Embryonic facial prominence (tissue), 1 donor: ENCODE measurements around the gene SLC22A7.

Source experiments
- DNase-seq: peaks from one replicate; pipeline ENCODE4 v3.0.0-alpha.2; 2016; ENCODE audit errors: extremely low spot score

The SLC22A7 gene

GRCh38 chr6:43283905-43284304, 14.2 kb upstream of the SLC22A7 start:
- no peak for DNase-seq

- DNase-seq = no peak
Observed at GRCh38 chr6:43284991-43285781, 12.9 kb upstream of the SLC22A7 start.

- DNase-seq = no peak
Observed at GRCh38 chr6:43285832-43286231, 12.2 kb upstream of the SLC22A7 start.

GRCh38 chr6:43286456-43286979, 11.5 kb upstream of the SLC22A7 start:
- DNase-seq = no peak

- DNase-seq = no peak
Observed at GRCh38 chr6:43286980-43287716, 10.9 kb upstream of the SLC22A7 start.

GRCh38 chr6:43287717-43288679, 10.1 kb upstream of the SLC22A7 start:
- no peak for DNase-seq

GRCh38 chr6:43290339-43290904, 7.6 kb upstream of the SLC22A7 start:
- no peak for DNase-seq

GRCh38 chr6:43290905-43291355, 7.1 kb upstream of the SLC22A7 start:
- no peak for DNase-seq

GRCh38 chr6:43291708-43292107, 6.4 kb upstream of the SLC22A7 start:
- no peak for DNase-seq

- no peak for DNase-seq
Observed at GRCh38 chr6:43292341-43292740, 5.7 kb upstream of the SLC22A7 start.

- no peak for DNase-seq
Observed at GRCh38 chr6:43292763-43293318, 5.2 kb upstream of the SLC22A7 start.

- no peak for DNase-seq
Observed at GRCh38 chr6:43293698-43294097, 4.4 kb upstream of the SLC22A7 start.

- no peak for DNase-seq
Observed at GRCh38 chr6:43294536-43294935, 3.5 kb upstream of the SLC22A7 start.

- no peak for DNase-seq
Observed at GRCh38 chr6:43295456-43295855, 2.6 kb upstream of the SLC22A7 start.

- no peak for DNase-seq
Observed at GRCh38 chr6:43296780-43297497, 1.1 kb upstream of the SLC22A7 start.

GRCh38 chr6:43298565-43299337, 691 bp downstream of the SLC22A7 start:
- DNase-seq = no peak

- no peak for DNase-seq
Observed at GRCh38 chr6:43299338-43300293, 1.6 kb downstream of the SLC22A7 start.

- no peak for DNase-seq
Observed at GRCh38 chr6:43301081-43301870, 3.2 kb downstream of the SLC22A7 start.
